Measurements from ENCODE around the gene SH2D4B.

GRCh38 chr10:80528185-80528700 lies 9.5 kb upstream of the SH2D4B start:
- no peak for TF ChIP-seq CTCF (conservative IDR thresholded peaks at IDR 0.05; ENCODE audit: low read length)
- TF ChIP-seq EZH2phosphoT487 (IDR thresholded peaks at IDR 0.05; ENCODE audit: borderline replicate concordance, low read depth, low read length): no peak

Measured in OCI-LY7 (cell line).